Measurements from ENCODE around the gene EPHB6. TPM values are rescaled to one million over a fixed set of nuclear protein-coding genes. Genes with fewer than 3 reads are reported as not detected.
A peak's percentile ranks its signal among the peaks of the same experiment; 100 is the strongest.

EPHB6 gene
- total RNA-seq, 1 experiment from 2014 or later = 12.9 TPM

DNA sequence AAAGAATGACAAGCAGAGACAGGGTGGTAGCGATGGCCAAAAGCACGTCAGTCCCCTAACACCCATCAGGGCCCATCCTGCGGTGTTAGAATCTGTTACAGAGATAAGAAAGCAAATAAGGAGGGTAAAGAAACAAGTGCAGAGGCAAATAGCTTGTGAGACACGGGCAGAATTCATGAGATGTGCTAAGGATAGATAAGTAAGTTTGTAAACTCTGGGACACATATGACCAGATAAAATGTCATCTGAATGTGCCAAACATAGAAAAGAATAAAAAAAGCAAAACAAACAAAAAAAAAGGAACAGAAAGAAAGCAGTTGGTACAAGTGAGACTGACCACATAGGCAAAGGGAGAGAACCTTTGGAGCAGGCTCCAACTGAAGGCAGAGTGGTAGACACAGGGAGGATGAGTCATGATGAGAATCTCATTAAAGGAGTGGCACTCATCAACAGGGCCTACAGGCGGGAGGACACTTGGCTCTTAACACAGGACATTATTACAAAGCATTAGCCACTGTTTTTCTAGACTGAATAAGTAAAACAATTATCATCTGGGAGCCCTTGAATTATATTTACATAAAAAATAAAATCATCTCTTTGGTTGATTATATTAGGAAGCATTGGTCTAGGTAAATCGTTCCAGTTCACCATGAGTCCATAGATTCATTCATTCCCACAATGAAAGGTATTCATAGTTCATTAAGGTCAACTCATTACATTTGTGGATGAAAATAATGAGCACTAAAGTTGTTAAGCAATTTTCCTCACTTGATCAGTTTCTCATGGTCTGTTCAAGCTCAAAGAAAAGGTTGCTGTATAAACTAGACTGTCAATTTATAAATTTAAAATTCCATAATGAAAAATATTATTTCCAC is 21.5 kb upstream of the EPHB6 start:
- DNase-seq (ENCODE audit: low read depth) = peak; percentile 84

DNA sequence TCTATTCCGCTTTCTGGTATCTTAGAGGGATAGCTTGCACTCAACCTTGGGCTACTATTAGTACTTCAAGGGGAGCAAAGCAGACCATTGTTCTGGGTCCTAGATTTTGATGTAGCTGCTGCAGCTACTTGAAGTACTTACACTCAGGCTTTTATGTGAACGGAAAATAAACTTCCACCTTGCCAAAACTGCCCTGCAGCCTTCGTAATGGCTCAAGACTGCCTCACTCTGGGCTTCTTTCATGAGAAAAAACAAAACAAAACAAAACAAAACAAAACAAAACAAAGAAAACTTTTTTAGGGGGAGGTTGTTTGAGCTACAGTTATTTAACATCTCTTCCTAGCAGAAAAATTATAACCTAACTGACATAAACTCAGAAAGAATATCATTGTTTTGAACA is 19.4 kb upstream of the EPHB6 start:
- DNase-seq (ENCODE audit: low read depth) = no peak

DNA sequence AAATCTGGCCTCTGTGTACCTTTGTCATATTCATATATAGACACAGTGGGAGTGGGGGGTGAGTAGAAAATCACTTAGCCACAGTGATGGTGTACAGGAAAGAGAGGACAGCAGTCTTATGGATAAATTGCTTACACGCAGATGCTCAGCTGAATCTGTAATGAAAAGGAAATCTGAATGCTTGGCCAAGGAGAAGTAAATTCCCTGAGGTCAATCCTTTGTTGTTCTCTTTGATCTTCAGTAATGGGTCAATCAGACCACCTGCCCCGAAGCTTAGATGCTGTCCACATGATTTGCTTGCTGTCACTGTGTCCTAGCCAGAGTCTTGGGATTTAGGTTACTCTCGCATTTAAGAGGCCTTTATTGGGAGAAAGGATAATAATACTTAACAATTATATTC is 18.4 kb upstream of the EPHB6 start:
- DNase-seq (ENCODE audit: low read depth) = no peak

DNA sequence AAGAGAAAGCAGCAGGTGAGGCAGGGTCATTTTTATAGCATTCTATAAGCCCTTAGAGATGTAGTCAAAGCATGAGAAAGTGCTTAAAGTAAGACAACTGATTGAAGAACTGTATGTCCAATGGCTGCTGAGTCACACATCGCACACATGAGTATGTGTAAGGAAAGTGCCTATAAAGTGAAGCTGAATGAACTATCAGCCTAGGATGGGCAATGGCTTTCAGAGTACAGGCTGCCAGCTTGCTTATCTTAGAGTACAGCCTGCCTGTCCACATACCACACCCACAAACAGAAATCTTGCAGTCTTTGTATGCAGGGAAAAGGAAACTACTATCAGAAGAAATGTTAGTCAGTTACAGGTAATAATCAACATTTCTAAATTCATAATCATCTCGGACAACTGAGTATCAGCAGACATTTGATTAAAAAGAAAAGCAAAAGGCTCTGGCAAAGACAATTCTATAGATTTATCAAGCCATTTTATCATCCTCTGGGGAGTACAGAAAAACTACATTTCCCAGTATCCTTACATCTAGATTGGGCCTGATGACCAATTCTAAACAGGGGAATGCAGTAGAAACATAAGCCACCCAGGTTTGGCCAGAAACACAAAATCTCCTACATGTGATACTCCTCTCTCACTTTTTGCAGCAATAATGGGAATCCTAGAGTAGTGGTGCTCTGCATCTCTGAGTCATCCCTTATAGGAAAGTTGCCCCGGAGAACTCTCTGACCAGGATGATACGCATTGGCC is 16.2 kb upstream of the EPHB6 start:
- peak; percentile 48 for DNase-seq (ENCODE audit: low read depth)

DNA sequence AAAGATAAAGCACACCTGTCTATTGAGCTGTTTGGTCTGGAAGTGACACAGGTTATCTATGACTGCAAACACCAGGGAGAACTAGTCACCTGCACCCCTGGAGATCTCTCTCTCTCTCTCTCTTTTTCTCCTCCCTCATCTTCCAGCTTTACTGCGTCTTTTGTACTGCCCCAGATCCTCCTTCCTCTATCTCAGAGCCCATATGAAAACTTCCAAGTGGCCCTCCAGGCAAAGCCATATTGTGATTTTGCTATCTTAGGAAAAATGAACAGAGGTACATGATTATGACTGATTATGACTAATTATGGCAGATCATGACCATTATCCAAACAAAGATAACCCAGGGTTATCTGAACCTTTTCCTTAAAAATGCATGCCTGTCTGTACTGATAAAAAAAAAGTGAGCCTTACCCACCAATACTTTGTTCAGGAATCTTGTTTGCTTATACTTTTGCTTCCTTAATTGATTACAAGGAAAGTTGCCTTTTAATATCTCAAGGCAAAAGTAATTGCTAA is 12.6 kb upstream of the EPHB6 start:
- DNase-seq (ENCODE audit: low read depth) = no peak

DNA sequence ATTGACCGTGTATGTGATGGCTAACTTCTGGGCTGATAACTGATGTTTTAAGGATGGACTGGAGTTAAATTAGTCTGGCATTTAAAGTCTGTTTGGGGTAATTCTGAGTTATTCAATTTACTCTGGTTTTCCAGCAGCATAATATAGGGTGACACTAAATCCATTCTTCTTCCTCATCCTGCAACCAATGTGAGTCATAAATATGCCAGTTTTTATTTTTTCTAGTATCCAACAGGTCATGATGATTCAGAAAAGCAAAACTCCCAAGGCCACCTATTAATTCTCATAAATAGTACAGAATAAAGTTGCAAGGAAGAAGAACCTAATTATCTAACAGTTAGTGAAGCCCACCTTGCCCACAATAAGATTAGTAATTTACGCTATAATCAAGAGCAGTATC is 7.5 kb upstream of the EPHB6 start:
- DNase-seq (ENCODE audit: low read depth) = no peak

DNA sequence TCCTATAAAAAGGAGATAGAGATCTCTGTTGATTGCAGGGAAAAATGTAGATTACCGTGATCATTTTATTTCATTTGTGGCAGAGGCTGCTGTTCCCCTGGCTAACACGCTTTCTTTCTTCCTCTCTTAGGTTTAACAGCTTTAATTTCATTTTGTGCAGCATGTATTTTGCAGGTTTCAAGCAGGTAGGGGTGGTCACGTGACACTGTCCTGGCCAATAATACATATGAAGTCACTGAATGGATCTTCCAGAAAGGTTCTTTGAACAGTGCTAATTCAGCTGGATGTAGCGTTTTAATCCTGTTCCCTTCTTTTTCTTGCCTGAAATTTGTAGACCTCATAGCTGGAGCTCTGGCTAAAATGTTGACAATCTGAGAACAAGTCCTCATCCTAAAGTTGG is 3.6 kb upstream of the EPHB6 start:
- DNase-seq (ENCODE audit: low read depth) = no peak

DNA sequence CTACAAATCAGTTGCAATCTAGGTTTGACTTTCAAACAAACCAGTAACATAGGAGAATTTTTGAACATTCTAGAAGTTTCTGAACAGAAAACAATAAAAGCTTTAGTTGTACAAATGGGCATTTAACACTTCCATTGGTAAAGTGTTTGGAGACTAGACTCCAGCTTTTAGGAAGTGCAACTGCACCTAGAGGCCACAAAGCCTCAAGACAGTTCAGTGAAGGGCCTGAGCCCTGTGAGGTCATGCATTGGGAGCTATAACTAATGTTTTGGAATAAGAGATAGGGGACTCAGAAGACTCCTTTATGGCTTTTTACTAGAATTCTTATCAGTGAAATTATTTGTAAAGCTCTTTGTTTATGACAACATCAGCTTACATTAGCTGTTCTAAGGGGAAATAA is 3.0 kb upstream of the EPHB6 start:
- DNase-seq (ENCODE audit: low read depth) = no peak

DNA sequence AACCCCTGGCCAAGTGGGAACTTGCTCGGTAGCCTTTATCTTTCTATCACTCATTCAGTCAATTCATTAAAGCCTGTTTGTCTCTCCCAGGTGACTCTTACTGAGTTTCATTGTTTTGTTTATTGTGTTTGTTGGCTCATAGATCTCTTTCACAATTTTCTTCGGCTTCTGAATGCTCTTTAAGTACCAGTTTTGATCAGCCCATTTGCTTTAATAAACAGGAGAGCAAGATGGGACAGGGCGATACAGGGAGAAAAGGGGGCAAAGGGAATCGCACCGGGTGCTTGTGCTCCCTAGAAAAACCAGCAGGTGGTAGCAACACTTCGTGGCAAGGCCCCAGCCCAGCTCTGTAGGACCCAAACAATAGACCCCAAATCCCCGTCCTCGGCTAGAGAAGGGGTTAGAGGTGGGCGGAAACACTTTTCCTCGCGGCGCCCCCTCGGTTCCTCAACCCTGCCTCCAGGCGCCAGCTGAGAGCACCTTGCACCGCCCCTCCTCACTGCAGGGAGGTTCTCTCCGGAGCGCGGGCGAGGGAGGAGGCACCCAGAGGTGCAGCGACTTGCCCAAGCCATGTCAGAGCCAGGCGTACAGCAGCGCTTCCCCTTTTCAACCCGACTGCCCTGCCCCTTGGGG is 1.0 kb upstream of the EPHB6 start:
- peak; percentile 86 for DNase-seq (ENCODE audit: low read depth)

DNA sequence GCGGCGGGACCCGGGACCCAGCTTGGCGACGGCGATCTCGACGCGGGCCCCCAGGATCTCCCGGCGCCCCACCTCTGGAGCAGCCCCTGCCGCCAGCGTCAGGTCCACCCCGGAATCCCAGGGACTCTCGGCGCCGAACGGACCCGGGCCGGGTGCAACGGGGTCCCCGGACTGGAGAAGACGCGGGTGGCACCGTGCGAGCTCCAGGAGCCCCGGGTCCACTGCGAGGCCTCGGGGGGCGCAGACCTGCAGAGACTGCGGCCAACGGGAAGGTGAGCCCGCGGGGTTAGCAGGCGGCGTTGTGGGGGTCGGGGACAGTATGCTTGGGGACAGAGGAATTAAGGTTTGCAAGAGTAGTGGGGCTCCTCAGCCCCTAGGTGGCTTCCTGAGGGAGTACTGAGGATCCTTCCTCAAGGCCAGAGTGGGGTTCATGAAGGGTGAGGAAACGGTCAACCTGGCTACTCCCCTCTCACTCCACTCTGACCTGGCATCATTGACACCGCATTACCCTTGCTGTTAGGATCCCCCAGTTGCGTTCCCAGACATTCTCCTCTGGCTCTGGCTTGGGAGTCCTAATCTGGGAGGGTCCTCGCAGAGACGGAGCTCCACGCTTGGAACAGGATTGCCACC is 353 bp downstream of the EPHB6 start:
- DNase-seq (ENCODE audit: low read depth) = no peak

DNA sequence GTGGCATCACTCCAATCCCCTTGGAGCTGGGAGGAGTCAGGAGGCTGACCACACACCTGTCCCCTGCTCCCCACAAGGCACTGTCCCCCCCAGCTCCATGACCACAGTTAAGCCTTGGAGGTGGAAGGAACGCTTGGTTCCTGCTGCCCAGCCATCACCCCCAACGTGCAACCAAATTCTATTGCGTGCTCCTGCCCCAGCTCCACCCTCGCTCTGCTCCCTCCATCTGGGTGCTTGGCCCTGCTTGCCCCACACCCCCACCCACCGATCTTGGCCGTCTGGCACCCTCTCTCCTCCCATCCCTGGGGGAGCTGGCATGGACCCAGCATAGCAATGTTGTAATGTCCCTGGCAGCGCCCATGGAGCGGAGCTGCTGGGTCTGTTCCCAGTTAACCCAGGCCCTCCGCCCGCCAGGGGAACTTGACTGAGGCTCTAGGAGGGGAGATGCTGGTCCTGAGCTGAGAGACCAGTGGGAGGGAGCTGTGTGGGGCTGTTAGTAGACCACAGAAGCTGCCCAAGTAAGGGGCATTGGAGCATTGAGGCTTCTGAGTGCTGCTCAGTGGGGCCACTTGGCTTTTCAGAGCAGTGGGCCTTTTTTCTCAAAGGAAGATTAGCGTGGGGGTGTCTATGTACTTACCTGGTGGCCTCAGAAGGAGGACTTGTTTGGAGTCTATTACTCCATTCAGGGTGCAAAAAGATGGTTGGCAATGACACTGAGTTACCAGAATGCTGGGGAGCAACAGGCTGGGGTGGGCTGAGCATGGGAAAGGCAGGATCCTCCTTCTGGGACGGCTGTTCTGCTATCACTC is 1.1 kb downstream of the EPHB6 start:
- peak; percentile 64 for DNase-seq (ENCODE audit: low read depth)

DNA sequence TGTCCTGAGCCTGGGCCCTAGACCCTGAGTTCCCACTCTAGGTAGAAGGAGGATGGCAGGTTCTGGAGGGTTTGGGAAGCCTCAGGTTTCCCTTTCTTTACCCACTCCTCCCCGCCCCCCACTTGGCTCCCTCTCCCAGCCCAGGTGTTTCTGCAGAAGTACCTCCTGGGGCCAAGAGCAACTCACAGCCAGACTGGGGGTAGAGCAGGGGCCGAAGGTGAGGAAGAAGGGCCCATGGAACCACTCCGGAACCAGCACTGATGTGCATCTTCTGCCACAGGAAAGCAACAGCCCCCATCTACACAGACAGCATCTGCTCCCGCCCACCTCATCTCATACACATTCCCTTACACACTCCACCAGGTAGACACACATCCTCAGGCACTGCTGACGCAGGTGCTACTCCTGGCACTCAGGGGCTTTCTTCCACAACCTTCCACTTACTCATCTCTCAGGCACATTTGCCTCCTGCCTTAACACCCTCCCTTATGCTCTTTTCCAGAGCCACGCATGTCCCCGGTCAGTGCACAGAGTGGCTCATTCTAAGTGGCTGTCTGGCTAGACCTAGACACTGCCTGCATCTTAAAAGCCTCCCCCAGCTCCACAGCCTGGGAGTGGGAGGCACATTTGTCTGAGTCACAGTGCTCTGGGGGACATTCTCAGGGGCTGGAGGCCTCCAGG is 1.8 kb downstream of the EPHB6 start:
- DNase-seq (ENCODE audit: low read depth) = no peak

DNA sequence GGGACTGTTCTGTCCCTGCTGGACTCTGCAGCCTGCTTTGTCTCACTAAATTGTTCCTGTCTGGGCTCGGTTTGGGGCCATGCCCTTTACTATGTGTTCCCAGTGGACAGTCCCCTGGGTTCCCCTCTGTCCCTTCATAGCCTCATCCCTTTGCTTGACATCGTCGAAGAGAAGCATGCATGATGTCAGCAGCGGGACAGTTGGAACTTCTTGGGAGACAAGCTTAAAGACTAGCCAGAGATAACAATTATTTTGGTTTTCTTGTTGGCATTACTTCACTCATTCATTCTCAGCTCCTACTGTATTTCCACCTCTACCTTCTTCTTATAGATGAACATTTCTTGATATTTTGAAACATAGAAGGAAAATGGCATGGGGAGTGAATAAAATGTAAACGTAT is 2.7 kb downstream of the EPHB6 start:
- DNase-seq (ENCODE audit: low read depth) = no peak

DNA sequence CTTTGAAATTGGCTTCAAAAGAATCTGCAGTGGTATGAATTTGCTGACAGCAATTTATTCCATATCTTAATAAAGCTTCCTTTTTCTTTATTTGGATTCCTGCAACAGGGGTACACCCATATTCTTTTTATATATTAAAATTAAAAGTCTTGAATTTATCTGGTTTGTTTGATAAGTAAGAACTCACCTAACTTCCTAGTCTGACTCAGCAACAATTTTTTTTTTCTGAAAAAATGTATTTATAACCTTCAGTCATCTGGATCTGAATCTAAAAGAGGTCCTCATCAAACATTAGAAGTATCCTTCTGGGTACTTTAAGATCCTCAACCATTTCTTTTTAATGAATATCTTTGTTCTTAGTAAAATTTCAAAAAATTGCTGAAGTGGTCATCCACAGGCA is 4.5 kb downstream of the EPHB6 start:
- no peak for DNase-seq (ENCODE audit: low read depth)

DNA sequence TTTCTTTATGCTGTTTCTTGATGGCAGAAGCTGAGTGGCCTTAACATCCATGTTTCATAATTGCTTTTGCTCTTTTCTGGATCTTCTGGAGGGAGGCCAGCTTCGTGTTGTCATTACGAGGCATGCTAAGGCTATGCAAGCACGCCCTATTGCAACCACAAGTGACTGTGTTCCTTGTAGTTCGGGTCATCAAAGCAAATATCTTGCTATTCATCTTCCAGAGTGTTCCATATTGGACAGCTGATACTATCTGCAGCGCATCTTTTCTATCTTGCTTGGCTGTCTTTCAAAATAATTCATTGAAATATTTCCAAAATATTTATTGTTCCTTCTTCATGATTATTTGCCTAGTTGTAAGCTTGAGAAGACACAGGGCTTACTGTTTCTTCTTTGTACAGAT is 5.0 kb downstream of the EPHB6 start:
- DNase-seq (ENCODE audit: low read depth) = peak; percentile 82

DNA sequence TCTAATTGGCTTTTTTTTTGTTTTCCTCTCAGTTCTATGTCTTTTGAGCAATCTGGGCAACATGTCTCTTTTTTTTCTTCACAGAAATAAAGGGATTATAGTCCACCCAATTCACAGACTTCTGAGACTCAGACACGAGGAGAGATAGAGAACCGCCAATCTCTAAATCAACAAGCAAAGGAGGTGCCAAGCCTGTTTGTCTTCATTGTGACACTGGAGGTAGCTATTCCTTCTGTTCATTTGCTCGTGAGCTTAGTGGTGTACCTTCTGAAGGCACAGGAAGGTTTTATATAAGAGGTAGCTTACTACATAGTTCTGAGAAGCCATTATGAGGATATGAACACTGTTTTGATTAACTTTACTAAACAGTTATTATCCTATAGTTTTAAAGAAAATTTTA is 6.1 kb downstream of the EPHB6 start:
- no peak for DNase-seq (ENCODE audit: low read depth)

DNA sequence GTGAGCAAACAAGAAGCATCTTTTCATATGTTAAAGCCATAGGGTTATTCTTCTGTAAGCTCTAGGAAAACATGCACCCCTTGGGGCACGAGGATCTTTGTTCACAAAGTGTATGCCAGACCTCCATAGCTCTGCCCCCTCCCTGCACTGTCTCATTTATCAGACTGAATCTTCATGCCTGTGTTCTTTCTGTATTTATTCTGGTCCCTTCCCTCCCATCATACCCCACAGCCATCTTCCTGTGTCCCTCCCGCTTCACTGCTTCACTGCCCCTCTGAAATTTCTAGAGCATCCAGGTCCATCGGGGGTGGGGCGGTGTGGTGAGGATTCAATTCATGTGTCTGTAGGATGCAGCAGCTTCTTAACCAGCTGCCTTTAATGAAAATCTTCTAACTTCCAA is 7.5 kb downstream of the EPHB6 start:
- no peak for DNase-seq (ENCODE audit: low read depth)

DNA sequence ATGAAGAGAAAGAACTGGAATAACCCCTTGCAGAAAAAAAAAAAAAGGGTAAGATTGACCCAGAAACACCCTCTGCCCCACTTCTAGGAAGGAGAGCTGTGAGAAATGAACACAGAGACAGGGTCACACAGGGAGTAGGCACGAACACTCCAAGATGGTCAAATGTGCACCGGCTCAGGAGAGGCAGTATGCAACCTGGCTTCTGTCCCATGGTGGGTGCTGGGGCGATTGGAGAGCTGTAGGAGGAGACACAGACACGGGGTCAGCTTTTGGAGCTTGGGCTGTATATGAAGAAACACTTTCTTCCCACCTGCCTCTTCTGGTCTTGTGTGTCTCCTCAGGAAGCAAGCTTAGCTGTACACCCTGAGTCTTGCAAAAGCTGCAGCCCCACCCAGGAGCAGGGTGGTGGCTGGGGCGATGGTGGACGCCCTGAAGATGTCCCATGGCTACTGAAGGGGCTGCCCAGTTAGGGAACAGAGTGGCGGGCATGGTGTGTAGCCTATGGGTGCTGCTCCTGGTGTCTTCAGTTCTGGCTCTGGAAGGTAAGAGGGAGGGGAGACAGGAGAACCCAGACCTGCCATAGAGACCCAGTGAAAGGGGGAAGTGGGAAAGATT is 8.0 kb downstream of the EPHB6 start:
- peak; percentile 2 for DNase-seq (ENCODE audit: low read depth)

DNA sequence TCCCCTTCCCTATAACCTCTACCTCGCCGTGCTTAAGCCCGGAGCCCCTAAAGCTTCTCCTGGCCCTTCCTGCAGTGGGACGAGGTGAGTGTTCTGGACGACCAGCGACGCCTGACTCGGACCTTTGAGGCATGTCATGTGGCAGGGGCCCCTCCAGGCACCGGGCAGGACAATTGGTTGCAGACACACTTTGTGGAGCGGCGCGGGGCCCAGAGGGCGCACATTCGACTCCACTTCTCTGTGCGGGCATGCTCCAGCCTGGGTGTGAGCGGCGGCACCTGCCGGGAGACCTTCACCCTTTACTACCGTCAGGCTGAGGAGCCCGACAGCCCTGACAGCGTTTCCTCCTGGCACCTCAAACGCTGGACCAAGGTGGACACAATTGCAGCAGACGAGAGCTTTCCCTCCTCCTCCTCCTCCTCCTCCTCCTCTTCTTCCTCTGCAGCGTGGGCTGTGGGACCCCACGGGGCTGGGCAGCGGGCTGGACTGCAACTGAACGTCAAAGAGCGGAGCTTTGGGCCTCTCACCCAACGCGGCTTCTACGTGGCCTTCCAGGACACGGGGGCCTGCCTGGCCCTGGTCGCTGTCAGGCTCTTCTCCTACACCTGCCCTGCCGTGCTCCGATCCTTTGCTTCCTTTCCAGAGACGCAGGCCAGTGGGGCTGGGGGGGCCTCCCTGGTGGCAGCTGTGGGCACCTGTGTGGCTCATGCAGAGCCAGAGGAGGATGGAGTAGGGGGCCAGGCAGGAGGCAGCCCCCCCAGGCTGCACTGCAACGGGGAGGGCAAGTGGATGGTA is 9.2 kb downstream of the EPHB6 start:
- DNase-seq (ENCODE audit: low read depth) = peak; percentile 3

Measured in Daoy (cell line).